G401.6 (cell line): ENCODE data around the gene KCNJ12.

Experiments
- FAIRE-seq: peaks from 2 replicates; lab custom pipeline; 2012; peaks lifted over from hg19 to GRCh38; lab: Jason Lieb, UNC

KCNJ12 gene

DNA sequence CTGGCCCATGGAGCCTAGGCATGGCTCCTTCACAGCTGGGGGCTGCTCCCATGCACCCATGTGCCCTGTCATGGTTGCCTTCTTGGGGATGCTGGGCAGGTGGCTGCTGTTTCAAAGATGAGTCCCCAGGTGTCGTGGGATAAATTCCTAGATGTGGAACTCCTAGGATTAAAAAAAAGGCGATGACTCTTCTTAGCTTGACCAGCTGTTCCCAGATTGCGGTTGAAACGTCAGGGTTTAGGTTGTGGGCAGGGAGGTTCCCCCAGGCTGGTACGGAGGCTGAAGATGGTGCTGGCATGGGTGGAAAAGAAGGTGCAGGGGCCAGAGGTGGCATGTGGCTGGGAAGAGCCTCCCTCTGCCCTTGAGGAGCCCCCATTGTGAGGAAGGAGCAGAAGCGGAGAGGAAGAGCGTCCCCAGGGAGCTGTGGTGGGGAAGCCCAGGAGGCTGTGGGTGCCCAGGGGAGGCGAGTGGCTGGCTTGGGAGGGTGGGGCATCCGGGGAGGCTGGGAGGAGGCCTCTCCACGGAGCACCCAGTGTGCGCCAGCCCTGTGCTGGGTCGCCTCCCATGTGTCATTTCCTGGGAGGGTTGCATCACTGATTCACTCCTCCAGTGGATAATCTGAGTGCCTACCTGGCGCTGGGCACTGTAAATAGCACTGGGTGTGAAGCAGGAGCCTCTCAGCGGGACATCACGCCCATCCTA is 7.5 kb upstream of the KCNJ12 start:
- no peak for FAIRE-seq

- no peak for FAIRE-seq
Observed at GRCh38 chr17:21369395-21369794, 6.8 kb upstream of the KCNJ12 start.

- no peak for FAIRE-seq
Observed at GRCh38 chr17:21370430-21370829, 5.7 kb upstream of the KCNJ12 start.

GRCh38 chr17:21371511-21372081 is 4.6 kb upstream of the KCNJ12 start:
- no peak for FAIRE-seq

GRCh38 chr17:21372256-21372954 is 3.8 kb upstream of the KCNJ12 start:
- FAIRE-seq = no peak

GRCh38 chr17:21373036-21373435 is 3.1 kb upstream of the KCNJ12 start:
- no peak for FAIRE-seq

DNA sequence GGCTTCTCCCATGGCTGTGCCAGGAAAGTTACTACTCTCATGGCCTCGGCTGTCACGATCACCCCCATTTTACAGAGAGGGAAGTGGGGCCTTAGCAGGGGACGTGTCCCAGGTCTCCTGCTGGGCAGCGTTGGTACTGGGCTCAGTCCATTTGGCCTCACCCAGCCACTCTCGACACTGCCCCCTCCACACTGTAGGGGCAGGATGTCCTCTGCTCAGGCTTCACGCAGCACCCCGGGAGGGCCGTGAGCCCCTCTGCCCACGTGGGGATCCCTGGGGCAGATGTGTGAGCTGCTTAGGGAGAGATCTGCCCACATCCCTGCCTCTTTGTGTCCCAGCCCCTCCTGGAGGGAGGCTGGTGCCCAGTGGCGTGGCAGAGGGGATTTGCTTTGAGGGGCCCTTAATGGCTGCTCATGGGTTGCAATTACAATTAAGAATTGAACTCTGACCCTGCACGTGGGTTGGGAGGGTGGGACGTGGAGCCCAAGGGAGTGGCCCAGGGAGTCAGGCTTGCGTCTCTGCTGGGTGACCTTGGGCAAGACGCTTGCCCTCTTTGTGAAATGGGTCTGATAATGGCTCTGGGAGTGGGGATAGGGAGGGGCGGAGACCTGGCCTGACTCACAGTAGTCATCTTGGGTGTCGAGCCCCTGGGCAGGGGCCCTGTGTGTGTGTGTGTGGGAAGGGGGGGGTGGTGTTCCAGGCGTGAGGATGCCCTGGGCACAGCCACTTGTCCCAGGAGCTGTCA is 2.3 kb upstream of the KCNJ12 start:
- no peak for FAIRE-seq

DNA sequence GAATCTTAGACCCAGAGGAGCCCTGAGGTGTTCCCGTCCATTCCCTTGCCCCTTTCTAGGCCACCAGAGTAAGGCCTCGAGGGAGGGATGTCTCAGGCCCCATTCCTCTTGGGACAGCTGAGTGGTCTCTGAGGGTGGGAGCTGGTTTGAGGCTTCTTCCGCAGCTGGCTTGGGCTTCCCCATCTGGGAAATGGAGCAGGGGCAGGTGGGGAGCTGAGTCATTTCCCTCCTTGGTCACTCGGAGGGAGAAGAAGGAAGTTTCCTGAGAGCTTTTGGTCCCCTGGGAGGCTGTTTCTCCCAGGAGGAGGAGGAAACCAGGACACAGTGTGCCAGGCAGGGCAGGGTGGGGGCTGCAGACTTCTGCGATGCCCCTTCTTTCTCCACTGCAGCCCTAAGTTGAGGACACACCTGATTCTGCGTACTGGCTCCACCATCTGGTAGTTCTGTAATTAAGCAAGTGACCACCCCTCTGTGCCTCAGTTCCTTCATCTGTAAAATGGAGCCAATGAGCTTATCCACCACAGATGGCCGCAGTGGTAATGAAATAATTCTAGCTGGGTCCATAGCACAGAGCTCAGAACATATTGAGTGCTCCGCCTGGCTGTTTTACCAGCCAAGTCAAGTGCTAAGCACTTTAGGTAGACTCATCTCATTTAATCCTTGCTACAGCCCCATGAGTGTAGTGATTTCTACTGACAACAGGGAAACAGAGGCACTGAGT is 1.6 kb upstream of the KCNJ12 start:
- FAIRE-seq = no peak

DNA sequence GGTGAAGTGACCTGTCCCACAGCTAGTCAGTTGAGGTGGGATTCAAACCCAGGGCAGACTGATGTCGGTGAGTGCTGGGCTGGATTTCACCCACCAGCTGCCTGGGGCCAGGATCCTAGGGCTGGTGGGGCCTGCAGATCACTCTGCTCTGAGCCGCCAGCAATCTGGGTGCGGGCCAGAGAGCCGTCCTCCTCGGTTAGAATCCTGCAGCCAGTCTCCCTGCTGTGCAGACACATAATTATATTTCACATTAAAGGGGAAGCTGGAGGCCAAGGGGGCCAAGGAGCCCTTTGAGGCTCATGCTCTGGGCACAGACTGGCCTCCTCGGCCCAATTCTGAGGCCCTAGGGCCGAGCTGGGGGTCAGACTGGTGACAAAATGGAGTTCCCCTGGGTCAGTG is 996 bp upstream of the KCNJ12 start:
- FAIRE-seq = no peak

GRCh38 chr17:21375757-21376080 is 438 bp upstream of the KCNJ12 start:
- no peak for FAIRE-seq

DNA sequence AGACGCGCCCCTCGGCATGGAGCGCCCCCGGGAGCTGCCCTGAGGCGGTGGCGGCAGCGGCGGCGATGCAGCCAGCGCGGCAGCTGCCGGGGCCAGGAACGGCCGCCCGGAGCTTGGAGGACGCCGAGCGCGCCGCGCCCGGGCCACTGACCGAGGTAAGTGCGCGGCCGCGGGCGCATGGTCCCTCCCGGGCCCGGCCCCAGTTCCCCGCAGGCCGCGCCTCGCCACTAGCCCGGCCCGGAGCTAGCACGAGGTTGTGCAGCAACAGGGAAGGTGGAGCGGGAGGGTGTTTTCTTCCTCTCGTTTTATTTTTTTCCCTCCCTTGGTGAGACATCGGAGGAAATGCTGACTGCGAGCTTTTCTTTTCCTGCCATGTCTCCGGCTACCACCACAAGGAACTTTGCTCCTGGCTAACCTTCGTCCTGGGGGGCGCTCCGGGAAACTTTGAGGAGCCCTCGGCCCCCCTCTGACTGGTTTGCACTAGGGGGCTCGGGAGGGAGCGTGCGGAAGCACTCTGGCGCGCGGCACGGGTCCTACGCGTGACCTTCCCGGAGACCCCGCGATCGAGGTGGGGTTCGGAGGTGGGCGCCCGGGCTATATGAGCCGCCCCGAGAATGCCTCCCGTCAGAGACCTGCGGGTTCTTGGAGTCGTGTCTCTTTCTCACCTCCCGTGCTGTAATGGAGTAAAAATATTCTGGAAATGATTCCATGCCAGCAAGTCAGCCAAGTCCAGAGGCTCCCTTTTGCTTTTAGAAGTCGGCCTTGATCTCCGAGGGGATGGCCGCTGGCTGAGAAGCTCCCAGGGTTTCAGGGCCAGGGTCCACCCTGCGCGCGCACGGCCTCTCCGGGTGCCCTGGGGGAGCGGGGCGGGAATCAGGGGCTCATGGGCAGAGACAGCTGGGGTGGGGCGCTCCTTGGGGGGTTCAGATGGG is 868 bp downstream of the KCNJ12 start:
- FAIRE-seq = no peak

DNA sequence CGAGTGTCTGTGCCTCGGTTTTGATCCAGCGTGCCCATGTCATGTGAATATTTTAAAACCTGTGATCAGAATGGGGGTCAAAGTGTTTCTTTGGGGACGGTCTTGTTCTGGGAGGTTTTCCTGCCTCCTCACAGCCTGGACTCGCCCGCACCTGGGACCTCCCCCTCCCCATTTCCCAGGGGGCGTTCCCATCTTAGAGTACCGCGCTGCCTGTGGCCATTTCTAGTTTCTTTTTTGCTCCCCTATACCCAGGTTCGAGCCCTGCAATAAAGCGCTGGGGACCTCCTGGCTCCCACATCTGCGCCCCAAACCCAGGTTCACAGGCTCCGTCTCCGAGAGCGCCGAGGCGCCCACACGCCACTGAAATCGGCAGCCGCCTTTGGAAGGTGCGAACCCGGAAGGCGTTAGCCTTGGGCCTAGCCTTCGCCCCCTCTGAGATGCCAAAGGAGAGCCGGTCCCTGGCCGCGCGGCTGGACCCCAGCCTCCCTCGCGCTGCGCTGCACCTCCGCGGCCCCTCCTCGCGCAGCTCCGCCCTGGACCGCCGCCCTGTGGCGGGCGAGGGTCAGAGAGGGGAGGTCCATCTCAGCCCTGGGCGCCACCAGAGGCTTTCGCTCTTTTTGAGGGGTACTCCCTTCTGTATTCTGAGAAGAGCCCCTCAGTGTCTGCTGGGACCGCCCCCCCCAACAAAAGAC is 1.7 kb downstream of the KCNJ12 start:
- FAIRE-seq = no peak

GRCh38 chr17:21378553-21378952 is 2.4 kb downstream of the KCNJ12 start:
- FAIRE-seq = no peak

DNA sequence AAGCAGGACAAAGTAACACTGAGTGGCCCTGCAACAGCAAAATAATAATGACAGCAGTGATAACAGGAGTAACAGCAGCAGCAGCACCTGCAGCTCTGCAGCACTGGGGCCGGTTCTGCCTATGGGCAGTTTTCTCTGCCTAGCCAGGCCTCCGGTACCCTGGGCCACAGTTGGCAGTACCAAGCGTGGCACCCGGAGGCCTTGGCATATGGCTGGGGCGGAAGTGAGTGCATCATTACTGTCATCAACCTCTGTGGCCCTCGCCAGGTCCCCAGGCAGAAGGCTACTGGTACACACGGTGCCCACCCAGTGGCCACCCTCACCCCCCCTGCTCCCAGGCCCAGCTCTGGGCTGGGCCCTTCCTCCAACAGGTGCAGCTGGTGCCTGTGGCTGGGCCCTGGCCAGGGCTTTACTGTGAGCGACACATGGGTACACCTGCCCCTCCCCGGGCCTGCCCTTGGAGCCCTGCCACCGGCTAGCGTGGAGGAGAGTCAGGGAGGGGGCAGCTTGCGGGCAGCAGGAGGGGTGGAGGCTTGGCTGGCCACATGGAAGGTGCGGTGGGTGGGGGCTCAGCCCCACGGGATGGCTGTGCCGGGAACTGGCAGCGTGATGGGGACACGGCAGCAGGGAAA is 3.0 kb downstream of the KCNJ12 start:
- FAIRE-seq = no peak

- FAIRE-seq = no peak
Observed at GRCh38 chr17:21380659-21381058, 4.5 kb downstream of the KCNJ12 start.

DNA sequence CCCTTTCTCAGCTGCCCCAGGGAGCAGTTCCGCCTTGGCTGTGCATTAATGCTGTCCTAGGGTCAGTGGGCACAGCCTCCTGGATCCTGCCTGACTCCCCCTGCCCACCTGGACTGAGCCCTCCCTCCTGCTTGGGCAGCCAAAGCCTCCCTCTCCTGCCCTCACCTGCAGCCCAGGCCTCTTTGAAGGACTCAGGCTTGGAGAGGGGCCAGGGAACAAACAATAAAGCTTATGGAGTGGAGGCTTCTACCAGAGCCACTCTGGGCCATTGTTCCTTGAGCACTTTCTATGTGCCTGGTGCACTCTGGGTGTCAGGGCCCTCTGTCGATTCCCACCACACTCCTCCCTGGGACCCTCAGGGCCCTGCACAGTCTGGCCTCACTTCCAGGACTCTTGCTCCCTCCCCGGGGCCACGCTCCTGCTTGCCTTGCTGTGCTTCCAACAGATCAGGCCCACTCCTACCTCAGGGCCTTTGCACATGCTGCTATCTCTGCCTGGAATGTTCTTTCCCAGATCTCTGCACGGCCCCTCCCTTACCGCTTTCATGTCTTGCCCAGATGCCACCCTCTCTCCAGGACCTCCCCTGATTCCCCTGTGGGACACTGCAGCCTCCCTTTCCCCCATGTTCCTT is 5.0 kb downstream of the KCNJ12 start:
- no peak for FAIRE-seq

DNA sequence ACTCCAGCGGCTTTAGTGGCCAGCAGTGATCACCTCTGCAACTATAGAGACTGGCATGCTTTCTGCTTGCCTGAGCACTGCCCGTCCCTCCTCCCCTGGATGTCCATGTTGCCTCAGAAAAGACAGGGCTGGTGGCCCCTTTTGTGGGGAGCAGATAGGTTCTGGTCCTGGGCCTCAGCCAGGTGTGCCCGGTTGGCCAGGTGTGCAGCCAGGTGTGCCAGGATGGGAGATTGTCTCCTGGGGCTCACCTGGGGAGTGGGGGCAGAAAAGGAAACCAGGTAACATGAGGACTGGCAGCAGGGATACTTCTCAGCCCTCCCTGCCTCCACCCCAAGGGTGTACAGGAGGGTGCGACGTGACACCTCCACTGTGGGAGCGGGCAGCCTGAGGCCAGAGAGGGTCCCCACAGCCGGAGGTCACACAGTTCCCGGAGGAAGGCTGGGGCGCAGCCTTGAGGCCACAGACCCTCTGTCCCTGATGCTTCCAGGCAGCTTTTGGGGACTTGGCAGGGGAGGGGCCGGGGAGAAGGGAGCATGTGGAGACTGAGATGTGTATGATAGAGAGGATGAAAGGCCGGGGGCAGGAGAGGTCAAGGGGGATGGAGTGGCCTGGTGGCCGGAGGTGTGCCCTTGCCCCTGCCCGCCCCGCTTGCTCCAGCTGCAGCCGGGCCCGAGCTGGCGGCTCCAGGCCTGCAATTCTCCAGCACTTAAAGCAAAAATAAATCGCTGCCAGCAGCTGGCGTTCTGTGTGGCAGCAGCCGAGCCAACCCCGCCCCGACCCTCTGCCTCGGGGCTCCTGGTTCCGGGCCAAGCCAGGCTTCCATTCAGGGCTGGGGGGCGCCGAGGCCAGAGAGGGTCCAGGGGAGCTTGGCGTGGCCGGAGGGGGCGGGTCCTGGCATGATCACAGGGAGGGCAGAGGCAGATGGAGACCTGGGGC is 6.7 kb downstream of the KCNJ12 start:
- FAIRE-seq = no peak

GRCh38 chr17:21385281-21385845 is 9.2 kb downstream of the KCNJ12 start:
- FAIRE-seq = no peak
